NCI-H510A treated with DMSO at 0.1 percent for 48 hours (cell line): ENCODE data around the gene FRMPD4.

Experiments
- DNase-seq: peaks from one replicate; lab custom pipeline; 2025; lab: John Stamatoyannopoulos, UW

FRMPD4 gene

GRCh38 chrX:12301288-12301687 lies 163.0 kb downstream of the FRMPD4 start:
- DNase-seq: no peak

- no peak for DNase-seq
Observed at GRCh38 chrX:12304261-12304660, 166.0 kb downstream of the FRMPD4 start.

GRCh38 chrX:12307961-12308360 lies 169.7 kb downstream of the FRMPD4 start:
- no peak for DNase-seq

- DNase-seq: no peak
Observed at GRCh38 chrX:12308420-12308819, 170.1 kb downstream of the FRMPD4 start.

- DNase-seq: no peak
Observed at GRCh38 chrX:12309040-12309743, 170.9 kb downstream of the FRMPD4 start.

- DNase-seq: no peak
Observed at GRCh38 chrX:12309744-12310076, 171.4 kb downstream of the FRMPD4 start.

GRCh38 chrX:12314651-12315050 lies 176.4 kb downstream of the FRMPD4 start:
- no peak for DNase-seq

- no peak for DNase-seq
Observed at GRCh38 chrX:12315526-12315925, 177.3 kb downstream of the FRMPD4 start.

GRCh38 chrX:12319003-12319519 lies 180.8 kb downstream of the FRMPD4 start:
- DNase-seq: no peak

GRCh38 chrX:12319992-12320391 lies 181.7 kb downstream of the FRMPD4 start:
- no peak for DNase-seq

GRCh38 chrX:12322031-12322430 lies 183.8 kb downstream of the FRMPD4 start:
- DNase-seq: no peak

GRCh38 chrX:12325171-12325570 lies 186.9 kb downstream of the FRMPD4 start:
- DNase-seq: no peak

GRCh38 chrX:12327836-12328235 lies 189.6 kb downstream of the FRMPD4 start:
- DNase-seq: no peak

GRCh38 chrX:12329476-12329875 lies 191.2 kb downstream of the FRMPD4 start:
- no peak for DNase-seq

- DNase-seq: no peak
Observed at GRCh38 chrX:12330841-12331240, 192.6 kb downstream of the FRMPD4 start.

GRCh38 chrX:12332786-12333347 lies 194.6 kb downstream of the FRMPD4 start:
- DNase-seq: no peak

- no peak for DNase-seq
Observed at GRCh38 chrX:12339921-12340320, 201.6 kb downstream of the FRMPD4 start.

GRCh38 chrX:12344954-12345353 lies 206.7 kb downstream of the FRMPD4 start:
- no peak for DNase-seq

- no peak for DNase-seq
Observed at GRCh38 chrX:12349201-12349600, 210.9 kb downstream of the FRMPD4 start.

GRCh38 chrX:12352922-12353321 lies 214.6 kb downstream of the FRMPD4 start:
- no peak for DNase-seq

- no peak for DNase-seq
Observed at GRCh38 chrX:12360383-12360782, 222.1 kb downstream of the FRMPD4 start.

GRCh38 chrX:12360986-12361598 lies 222.8 kb downstream of the FRMPD4 start:
- DNase-seq: no peak

- DNase-seq: no peak
Observed at GRCh38 chrX:12363216-12363615, 224.9 kb downstream of the FRMPD4 start.
